ENCODE data around the gene KCNQ1. TPM values are rescaled to one million over a fixed set of nuclear protein-coding genes. Genes with fewer than 3 reads are reported as not detected.
A peak's percentile ranks its signal among the peaks of the same experiment; 100 is the strongest.

Gene KCNQ1
- total RNA-seq, 1 experiment from 2014 or later: 2.3 TPM

DNA sequence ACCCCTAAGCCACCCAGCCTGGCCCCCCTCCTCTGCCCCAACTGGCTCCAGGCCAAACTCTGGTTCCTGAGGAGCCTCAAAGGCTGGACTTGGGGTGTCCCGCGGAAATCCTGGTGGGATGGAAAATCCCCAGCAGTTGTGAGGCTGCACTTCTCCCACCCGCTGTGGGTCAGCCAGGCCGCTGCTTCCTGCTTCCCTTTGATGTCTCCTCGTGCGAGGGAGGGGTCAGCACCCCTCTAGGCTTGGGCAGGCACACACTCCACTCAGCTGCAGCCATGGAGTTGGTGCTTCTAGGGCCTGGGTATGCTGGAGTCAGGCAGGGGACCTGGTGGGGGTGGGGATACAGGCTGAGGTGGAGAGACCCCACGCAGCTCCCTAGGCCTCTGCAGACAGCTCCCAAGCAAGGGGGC is 243.0 kb downstream of the KCNQ1 start:
- H4K91ac ChIP-seq (ENCODE audit: insufficient read length, low read depth, low read length): no peak overlapping the region
- H3K4ac ChIP-seq (ENCODE audit: low read depth, low read length): no peak overlapping the region
- H2BK20ac ChIP-seq (ENCODE audit: low read depth, low read length, poor library complexity, severe bottlenecking): no peak overlapping the region
- H2BK12ac ChIP-seq (ENCODE audit: insufficient read length, low read depth, low read length): no peak overlapping the region
- WGBS (ENCODE audit: extremely low coverage, insufficient read length, low lambda C conversion rate): no CpG with 5 or more reads among the region's 7 CpGs
- H3K23me2 ChIP-seq (ENCODE audit: insufficient read length, low read depth, low read length, poor library complexity, severe bottlenecking): no peaks in the 10 kb centered on the region
- TF ChIP-seq, protein P1, sequence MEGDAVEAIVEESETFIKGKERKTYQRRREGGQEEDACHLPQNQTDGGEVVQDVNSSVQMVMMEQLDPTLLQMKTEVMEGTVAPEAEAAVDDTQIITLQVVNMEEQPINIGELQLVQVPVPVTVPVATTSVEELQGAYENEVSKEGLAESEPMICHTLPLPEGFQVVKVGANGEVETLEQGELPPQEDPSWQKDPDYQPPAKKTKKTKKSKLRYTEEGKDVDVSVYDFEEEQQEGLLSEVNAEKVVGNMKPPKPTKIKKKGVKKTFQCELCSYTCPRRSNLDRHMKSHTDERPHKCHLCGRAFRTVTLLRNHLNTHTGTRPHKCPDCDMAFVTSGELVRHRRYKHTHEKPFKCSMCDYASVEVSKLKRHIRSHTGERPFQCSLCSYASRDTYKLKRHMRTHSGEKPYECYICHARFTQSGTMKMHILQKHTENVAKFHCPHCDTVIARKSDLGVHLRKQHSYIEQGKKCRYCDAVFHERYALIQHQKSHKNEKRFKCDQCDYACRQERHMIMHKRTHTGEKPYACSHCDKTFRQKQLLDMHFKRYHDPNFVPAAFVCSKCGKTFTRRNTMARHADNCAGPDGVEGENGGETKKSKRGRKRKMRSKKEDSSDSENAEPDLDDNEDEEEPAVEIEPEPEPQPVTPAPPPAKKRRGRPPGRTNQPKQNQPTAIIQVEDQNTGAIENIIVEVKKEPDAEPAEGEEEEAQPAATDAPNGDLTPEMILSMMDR (conservative IDR thresholded peaks at IDR 0.05): no peak
- H3K79me2 ChIP-seq (ENCODE audit: insufficient read depth, low read length): no peaks in the 10 kb centered on the region; the same call in 1 of the 2 replicates
- no peak overlapping the region for H4K5ac ChIP-seq (ENCODE audit: insufficient read length, low read depth, low read length)
- no peak overlapping the region for H4K8ac ChIP-seq (replicated peaks; ENCODE audit: insufficient read length, low read depth, low read length)
- H2BK5ac ChIP-seq (ENCODE audit: insufficient read length, low read length): no peak overlapping the region
- no peaks in the 10 kb centered on the region for H3K27me3 ChIP-seq (ENCODE audit: insufficient read depth, low read length)
- H3K56ac ChIP-seq (ENCODE audit: insufficient read length, low read depth, low read length): no peak overlapping the region
- no peak overlapping the region for H3K9ac ChIP-seq (ENCODE audit: extremely low read depth, insufficient read length, low read length)
- no peak overlapping the region for H2AK5ac ChIP-seq (ENCODE audit: insufficient read length, low read length)
- H2BK15ac ChIP-seq (ENCODE audit: low read depth, low read length): no peak overlapping the region
- Mint-ChIP-seq H3K4me1 (peaks cover 74 to 79% of the 10 kb centered on the region in 2 experiments), H3K4me3 (no peak overlapping the region), H3K27me3 (ENCODE audit: low read depth) (peaks cover 16% of the 10 kb centered on the region), H3K36me3 (ENCODE audit: insufficient read depth in 1 of 3, low read depth in 3 of 3) (peaks cover 5 to 12% (median 9%) of the 10 kb centered on the region in 3 experiments), H3K27ac (no peak overlapping the region), H3K9me3 (no peaks in the 10 kb centered on the region)
- no peak overlapping the region for H3K18ac ChIP-seq (ENCODE audit: insufficient read length, low read depth, low read length)
- H3K4me2 ChIP-seq (ENCODE audit: insufficient read depth, insufficient read length, low read length): no peak overlapping the region
- no peak overlapping the region for H3K23ac ChIP-seq (ENCODE audit: insufficient read length, low read depth, low read length)
- H3K27ac ChIP-seq (ENCODE audit: insufficient read length, low read depth, low read length): no peak overlapping the region
- H3T11ph ChIP-seq (ENCODE audit: low read length): no peak overlapping the region
- no peak overlapping the region for H2BK120ac ChIP-seq (ENCODE audit: low read depth, low read length, poor library complexity, severe bottlenecking)
- peaks cover 32% of the 10 kb centered on the region for H3K4me1 ChIP-seq (ENCODE audit: insufficient read depth, low read length)
- no peak overlapping the region for H2AFZ ChIP-seq (ENCODE audit: low read length)
- no peaks in the 10 kb centered on the region for H4K20me1 ChIP-seq (ENCODE audit: control insufficient read depth, insufficient read depth, insufficient read length)
- H3K79me1 ChIP-seq (ENCODE audit: insufficient read depth, low read depth, low read length, poor library complexity, severe bottlenecking): no peaks in the 10 kb centered on the region
- no peaks in the 10 kb centered on the region for H3K9me3 ChIP-seq (ENCODE audit: control insufficient read depth, low read depth, low read length)
- DNase-seq: peak; percentile 56
- H3K14ac ChIP-seq (ENCODE audit: insufficient read depth, low read length): no peak overlapping the region

Measured in H9 (cell line).